Astrocyte (in vitro differentiated cells and primary cell): Measurements from ENCODE around the gene ATP1B4. TPM values are rescaled to one million over a fixed set of nuclear protein-coding genes. Genes with fewer than 3 reads are reported as not detected.

Source experiments
- DNase-seq: peaks from one replicate; pipeline ENCODE4 v3.0.0-alpha.2; 2010; ENCODE audit warnings: low read depth
- FAIRE-seq: peaks from 2 replicates; lab custom pipeline; 2011; peaks lifted over from hg19 to GRCh38; lab: Jason Lieb, UNC
- H2AFZ ChIP-seq: 2 replicates; pipeline ENCODE4 v1.6.0; 2012; ENCODE audit warnings: low read depth, low read length, inconsistent platforms
- H3K27ac ChIP-seq: 2 replicates; pipeline ENCODE4 v1.5.1; 2011; ENCODE audit warnings: low read depth, low read length, inconsistent platforms
- H3K27me3 ChIP-seq: 2 replicates; pipeline ENCODE4 v1.6.0; 2011; ENCODE audit warnings: low read length, inconsistent platforms; ENCODE audit not compliant: insufficient read depth
- H3K36me3 ChIP-seq: 2 replicates; pipeline ENCODE4 v1.5.1; 2011; ENCODE audit warnings: low read length, inconsistent platforms; ENCODE audit not compliant: insufficient read depth
- H3K4me1 ChIP-seq: 2 replicates; pipeline ENCODE4 v1.5.1; 2011; ENCODE audit warnings: low read length, inconsistent platforms; ENCODE audit not compliant: insufficient read depth
- H3K4me2 ChIP-seq: 2 replicates; pipeline ENCODE4 v1.6.0; 2012; ENCODE audit warnings: low read length, inconsistent platforms
- H3K4me3 ChIP-seq: 2 replicates; pipeline ENCODE4 v1.5.1; 2011; ENCODE audit warnings: low read depth, mild to moderate bottlenecking, low read length, inconsistent platforms; ENCODE audit not compliant: insufficient read depth
- H3K79me2 ChIP-seq: 2 replicates; pipeline ENCODE4 v1.6.0; 2012; ENCODE audit warnings: mild to moderate bottlenecking, low read length, inconsistent platforms; ENCODE audit not compliant: insufficient read depth
- H3K9ac ChIP-seq: 2 replicates; pipeline ENCODE4 v1.6.0; 2012; ENCODE audit warnings: mild to moderate bottlenecking, low read length, inconsistent platforms
- H3K9me3 ChIP-seq: 2 replicates; pipeline ENCODE4 v1.5.1; 2012; ENCODE audit warnings: low read depth, mild to moderate bottlenecking, low read length, inconsistent platforms; ENCODE audit not compliant: insufficient read depth
- H4K20me1 ChIP-seq: 2 replicates; pipeline ENCODE4 v1.6.0; 2012; ENCODE audit warnings: low read length, inconsistent platforms; ENCODE audit not compliant: insufficient read depth
- H3K27ac Mint-ChIP-seq: one replicate; pipeline ENCODE4 v1.8.0; 2021; ENCODE audit warnings: mild to moderate bottlenecking, mixed read lengths; ENCODE audit not compliant: unreplicated experiment
- H3K27me3 Mint-ChIP-seq: one replicate; pipeline ENCODE4 v1.8.0; 2021; ENCODE audit warnings: low read depth, mixed read lengths; ENCODE audit not compliant: unreplicated experiment
- H3K36me3 Mint-ChIP-seq: one replicate; pipeline ENCODE4 v1.8.0; 2021; ENCODE audit warnings: low read depth, mixed read lengths; ENCODE audit not compliant: unreplicated experiment
- H3K4me1 Mint-ChIP-seq: one replicate; pipeline ENCODE4 v1.8.0; 2021; ENCODE audit warnings: low read depth, mixed read lengths; ENCODE audit not compliant: unreplicated experiment
- H3K4me3 Mint-ChIP-seq: one replicate; pipeline ENCODE4 v1.8.0; 2021; ENCODE audit warnings: mild to moderate bottlenecking, moderate library complexity, mixed read lengths; ENCODE audit not compliant: unreplicated experiment
- H3K9me3 Mint-ChIP-seq: one replicate; pipeline ENCODE4 v1.8.0; 2021; ENCODE audit warnings: mild to moderate bottlenecking, mixed read lengths; ENCODE audit not compliant: unreplicated experiment
- EZH2 ChIP-seq: IDR thresholded peaks from 2 replicates; pipeline ENCODE4 v1.6.1; 2012; ENCODE audit warnings: mild to moderate bottlenecking, low read length, inconsistent platforms; ENCODE audit not compliant: insufficient read depth
- total RNA-seq: library from RNA; stranded (reverse); gene quantifications from 2 replicates; pipeline ENCODE4 v1.2.1, GENCODE V29; 2021
- TF ChIP-seq, protein P1 (sequence below): IDR thresholded peaks from 2 replicates; pipeline ENCODE4 v1.5.1; 2011; ENCODE audit warnings: low read depth, mild to moderate bottlenecking, inconsistent platforms, low read length, moderate library complexity; ENCODE audit not compliant: insufficient read depth

ATP1B4 gene
- total RNA-seq, 1 donor from 2014 or later: not detected

DNA sequence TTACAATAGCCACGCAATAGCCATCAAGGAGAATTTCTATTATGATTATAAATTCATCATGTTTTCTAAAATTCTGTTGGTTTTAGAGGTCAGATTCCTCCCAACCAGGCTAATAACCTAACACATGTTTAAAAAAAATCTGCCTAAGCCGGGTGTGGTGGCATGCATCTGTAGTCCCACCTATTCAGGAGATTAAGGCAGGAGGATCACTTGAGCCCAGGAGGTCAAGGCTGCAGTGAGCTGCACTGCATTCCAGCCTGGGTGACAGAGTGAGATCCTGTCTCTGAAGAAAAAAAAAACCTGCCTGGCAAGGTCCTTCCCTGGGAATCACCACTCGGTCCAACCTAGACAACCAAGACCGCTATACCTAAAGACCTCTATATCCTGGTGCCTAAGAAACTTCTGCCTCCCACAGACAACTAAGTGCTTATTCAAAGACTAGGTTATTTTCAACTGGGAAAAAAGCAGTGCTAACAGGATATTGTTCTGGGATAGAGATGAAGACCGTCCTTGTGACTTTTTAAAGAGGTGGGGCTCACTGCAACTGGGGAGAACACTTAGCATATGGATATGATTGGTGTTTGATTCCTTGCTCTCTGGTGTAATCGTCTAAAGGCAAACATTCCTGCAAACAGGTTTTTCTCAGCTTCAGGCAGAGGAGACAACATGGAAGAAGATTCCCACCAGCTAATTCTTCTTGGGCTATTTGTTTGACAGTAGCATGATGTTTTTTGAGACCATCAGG, 18.2 kb downstream of the ATP1B4 start:
- Histone ChIP-seq H3K4me3 (no peak overlapping the region), H3K27ac (no peak overlapping the region), H3K9me3 (no peaks in the 10 kb centered on the region), H3K36me3 (no peaks in the 10 kb centered on the region), H3K27me3 (no peaks in the 10 kb centered on the region), H2AFZ (no peak overlapping the region), H3K4me1 (no peaks in the 10 kb centered on the region), H3K9ac (no peak overlapping the region), H4K20me1 (no peaks in the 10 kb centered on the region), H3K4me2 (no peak overlapping the region), H3K79me2 (no peaks in the 10 kb centered on the region)
- Mint-ChIP-seq H3K9me3 (no peaks in the 10 kb centered on the region), H3K4me3 (no peak overlapping the region), H3K4me1 (no peaks in the 10 kb centered on the region), H3K36me3 (no peaks in the 10 kb centered on the region), H3K27ac (no peak overlapping the region), H3K27me3 (peaks cover 6% of the 10 kb centered on the region)
- DNase-seq (no peak), FAIRE-seq (peak; percentile 64)
- TF ChIP-seq, protein P1, sequence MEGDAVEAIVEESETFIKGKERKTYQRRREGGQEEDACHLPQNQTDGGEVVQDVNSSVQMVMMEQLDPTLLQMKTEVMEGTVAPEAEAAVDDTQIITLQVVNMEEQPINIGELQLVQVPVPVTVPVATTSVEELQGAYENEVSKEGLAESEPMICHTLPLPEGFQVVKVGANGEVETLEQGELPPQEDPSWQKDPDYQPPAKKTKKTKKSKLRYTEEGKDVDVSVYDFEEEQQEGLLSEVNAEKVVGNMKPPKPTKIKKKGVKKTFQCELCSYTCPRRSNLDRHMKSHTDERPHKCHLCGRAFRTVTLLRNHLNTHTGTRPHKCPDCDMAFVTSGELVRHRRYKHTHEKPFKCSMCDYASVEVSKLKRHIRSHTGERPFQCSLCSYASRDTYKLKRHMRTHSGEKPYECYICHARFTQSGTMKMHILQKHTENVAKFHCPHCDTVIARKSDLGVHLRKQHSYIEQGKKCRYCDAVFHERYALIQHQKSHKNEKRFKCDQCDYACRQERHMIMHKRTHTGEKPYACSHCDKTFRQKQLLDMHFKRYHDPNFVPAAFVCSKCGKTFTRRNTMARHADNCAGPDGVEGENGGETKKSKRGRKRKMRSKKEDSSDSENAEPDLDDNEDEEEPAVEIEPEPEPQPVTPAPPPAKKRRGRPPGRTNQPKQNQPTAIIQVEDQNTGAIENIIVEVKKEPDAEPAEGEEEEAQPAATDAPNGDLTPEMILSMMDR: no peak
- no peak for TF ChIP-seq EZH2

DNA sequence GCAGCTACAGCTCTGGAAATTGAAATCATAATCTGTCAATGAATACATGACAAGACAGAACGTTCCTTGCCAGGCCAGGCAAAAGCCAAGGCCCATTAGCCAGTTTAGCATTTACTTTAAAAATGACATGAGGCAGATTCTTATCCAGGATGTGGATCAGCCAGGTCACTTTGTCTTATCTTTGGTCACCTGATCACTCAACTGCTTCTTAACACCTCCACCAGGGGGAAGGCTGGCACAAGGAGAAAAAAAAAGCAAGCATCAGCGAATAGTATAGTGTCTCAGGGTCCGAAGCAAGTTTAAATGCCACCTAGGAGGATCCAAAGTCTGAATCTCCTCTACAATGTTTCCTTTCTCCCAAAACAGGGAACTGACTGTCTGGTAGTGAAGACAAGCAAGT, 18.8 kb downstream of the ATP1B4 start:
- FAIRE-seq (no peak), DNase-seq (no peak)
- peaks cover 6% of the 10 kb centered on the region for H3K27me3 Mint-ChIP-seq

More for the DNA sequence above, 18.8 kb downstream of the ATP1B4 start:
- Histone ChIP-seq H4K20me1 (no peaks in the 10 kb centered on the region), H3K4me2 (no peak overlapping the region), H3K4me1 (no peaks in the 10 kb centered on the region), H3K79me2 (no peaks in the 10 kb centered on the region), H3K27ac (no peak overlapping the region), H3K27me3 (no peaks in the 10 kb centered on the region), H3K9me3 (no peaks in the 10 kb centered on the region), H3K36me3 (no peaks in the 10 kb centered on the region), H3K4me3 (no peak overlapping the region), H2AFZ (no peak overlapping the region), H3K9ac (no peak overlapping the region)
- H3K36me3 Mint-ChIP-seq: no peaks in the 10 kb centered on the region
- H3K4me1 Mint-ChIP-seq: no peaks in the 10 kb centered on the region
- no peak overlapping the region for H3K4me3 Mint-ChIP-seq
- H3K27ac Mint-ChIP-seq: no peak overlapping the region
- H3K9me3 Mint-ChIP-seq: no peaks in the 10 kb centered on the region
- TF ChIP-seq, protein P1: no peak
- TF ChIP-seq EZH2: no peak
